K562 (cell line): Measurements from ENCODE around the gene KRTAP9-7. TPM values are rescaled to one million over a fixed set of nuclear protein-coding genes. Genes with fewer than 3 reads are reported as not detected.
"Not testable (repeated sequence)": the region's sequence is repeated elsewhere in the genome, so short reads cannot be mapped to it uniquely, and the experiment has no call there.

Experiments
- ATAC-seq: fragments of 200-7000 bp; cut with Tn5 transposase; 3 replicates; pipeline ENCODE4 v1.9.1; 2020; ENCODE audit warnings: moderate library complexity
- BruUV-seq: library from RNA; stranded (reverse); fragments of 400-500 nt; replicated peaks from 2 replicates; lab custom pipeline; 2021; lab: Mats Ljungman, UMichigan
- CTCF ChIA-PET: fragments of 300-600 bp; formaldehyde crosslinking; extraction: SDS; loops from one replicate; lab custom pipeline; 2021; ENCODE audit warnings: low intra/inter-chr PET ratio; lab: Yijun Ruan, JAX
- POLR2A ChIA-PET: fragments of 300-600, 350-650 bp; sonication (Branson Sonifier 250); formaldehyde crosslinking; extraction: SDS; loops from one replicate; lab custom pipeline; 2021; ENCODE audit warnings: antibody characterized with exemption, inconsistent platforms; lab: Yijun Ruan, JAX
- DNase-seq, 4 experiments: peaks; one replicate each; pipeline versions ENCODE4 v3.0.0 to v3.0.0-alpha.2; 2011 to 2018; ENCODE audit warnings: low spot score in 3 of 4, mixed read lengths in 3 of 4; ENCODE audit errors: extremely low read depth in 1 of 4
- FAIRE-seq: peaks from 2 replicates; lab custom pipeline; 2011; peaks lifted over from hg19 to GRCh38; lab: Jason Lieb, UNC
- H2AFZ ChIP-seq: 2 replicates; pipeline ENCODE4 v1.6.0; 2011; ENCODE audit warnings: low read depth, low read length, control low read depth, inconsistent platforms
- H3K27ac ChIP-seq: fragments of 200-600 bp; 3 replicates; pipeline ENCODE4 v1.8.0; 2011; ENCODE audit warnings: low read depth, mild to moderate bottlenecking, control low read depth, inconsistent platforms, low read length, moderate library complexity, mixed read lengths; ENCODE audit errors: extremely low read depth
- H3K27me3 ChIP-seq, 2 experiments: fragments of 300-600 bp in 1 of 2; 2 replicates in 1 of 2; 3 replicates in 1 of 2; pipeline versions ENCODE4 v1.6.0 to v1.8.0; 2011; ENCODE audit warnings: inconsistent platforms in 2 of 2, low read length in 2 of 2, mild to moderate bottlenecking in 1 of 2, mixed read lengths in 1 of 2, moderate library complexity in 1 of 2; ENCODE audit not compliant: control insufficient read depth in 2 of 2, insufficient read depth in 2 of 2
- H3K36me3 ChIP-seq: fragments of 300-600 bp; 3 replicates; pipeline ENCODE4 v1.8.0; 2011; ENCODE audit warnings: mild to moderate bottlenecking, low read length, inconsistent platforms; ENCODE audit not compliant: control insufficient read depth, insufficient read depth
- H3K4me1 ChIP-seq, 2 experiments: fragments of 200-600 bp in 1 of 2; replicated peaks in 1 of 2; 2 replicates in 1 of 2; 3 replicates in 1 of 2; pipeline versions ENCODE4 v1.5.1 to v1.8.0; 2011; ENCODE audit warnings: inconsistent platforms in 2 of 2, low read length in 2 of 2, mild to moderate bottlenecking in 1 of 2, mixed read lengths in 1 of 2, moderate library complexity in 1 of 2; ENCODE audit not compliant: control insufficient read depth in 2 of 2, insufficient read depth in 2 of 2
- H3K4me2 ChIP-seq: 2 replicates; pipeline ENCODE4 v1.6.1; 2011; ENCODE audit warnings: low read length, control low read depth, inconsistent platforms, mixed read lengths; ENCODE audit not compliant: insufficient read depth
- H3K4me3 ChIP-seq: fragments of 200-600 bp; sonication (generic), shearing (Covaris generic); 2 replicates; pipeline ENCODE4 v1.5.1; 2016; ENCODE audit warnings: control low read depth, inconsistent platforms
- H3K79me2 ChIP-seq: fragments of 200-600 bp; 3 replicates; pipeline ENCODE4 v1.8.0; 2011; ENCODE audit warnings: low read length, inconsistent platforms; ENCODE audit not compliant: control insufficient read depth, insufficient read depth
- H3K9ac ChIP-seq, 2 experiments: 2 replicates each; pipeline versions ENCODE4 v1.6.0 to v1.6.1; 2011; ENCODE audit warnings: low read depth in 2 of 2, low read length in 2 of 2, control low read depth in 1 of 2, inconsistent platforms in 1 of 2, mild to moderate bottlenecking in 1 of 2, mixed read lengths in 1 of 2; ENCODE audit not compliant: insufficient read depth in 1 of 2
- H3K9me1 ChIP-seq: one replicate; pipeline ENCODE4 v1.6.0; 2011; ENCODE audit warnings: inconsistent platforms, mild to moderate bottlenecking, low read length, moderate library complexity; ENCODE audit not compliant: control insufficient read depth, insufficient read depth
- H3K9me3 ChIP-seq: replicated peaks from 2 replicates; pipeline ENCODE4 v1.5.1; 2011; ENCODE audit warnings: low read depth, low read length, inconsistent platforms; ENCODE audit not compliant: control insufficient read depth, insufficient read depth
- H4K20me1 ChIP-seq: replicated peaks from 2 replicates; pipeline ENCODE4 v1.6.1; 2011; ENCODE audit warnings: low read length, inconsistent platforms, mixed read lengths; ENCODE audit not compliant: control insufficient read depth, insufficient read depth
- ZNF512 ChIP-seq: IDR thresholded peaks from 2 replicates; pipeline ENCODE4 v1.6.1; 2016; ENCODE audit warnings: missing genetic modification characterization, missing compliant biosample characterization
- WGBS: fragments of 100-300 bp; shearing (Covaris generic); methylation state at CpG from one replicate; pipeline ENCODE4 v1.1.6; 2016; ENCODE audit warnings: low coverage, mixed read lengths; ENCODE audit not compliant: insufficient coverage; ENCODE audit errors: missing lambda C conversion rate; 5-methylcytosine and 5-hydroxymethylcytosine counted together
- in situ Hi-C: fragments of 300-500 bp; cut with MboI; formaldehyde crosslinking; loops from 4 replicates; pipeline ENCODE4 v1.15.0; 2018; ENCODE audit warnings: inconsistent platforms, mixed read lengths
- intact Hi-C: fragments of 100-400 bp; cut with micrococcal nuclease; formaldehyde crosslinking; loops from 2 replicates; pipeline ENCODE4 v1.14.2; 2022
- polyA plus RNA-seq, 8 experiments: library from polyadenylated mRNA; depleted of rRNA in 4 of 8; stranded (reverse) in 5 of 8; unstranded in 3 of 8; fragments of >200 nt; fragmentation: Nextera tagmentation in 2 of 8; fragmentation: Illumina TruSeq in 1 of 8; extraction: Ambion mirVana in 2 of 8; extraction: Trizol in 1 of 8; gene quantifications; 2 replicates each; pipeline versions ENCODE4 v1.2.1 to v1.2.3, GENCODE V29; 2011 to 2014; ENCODE audit warnings: inconsistent platforms in 1 of 8, missing spikeins in 1 of 8
- total RNA-seq, 7 experiments: library from RNA; depleted of rRNA in 6 of 7; stranded (reverse); fragments of >200 nt in 6 of 7; fragmentation: Illumina TruSeq in 2 of 7; extraction: Trizol in 2 of 7; gene quantifications; 2 replicates each; pipeline versions ENCODE4 v1.2.1 to v1.2.3, GENCODE V29; 2011 to 2021; ENCODE audit warnings: low replicate concordance in 1 of 7

Gene KRTAP9-7
- total and polyA plus RNA-seq, 9 of the 15 experiments (the other 6 are each of a cell fraction or from before 2014, with no cell fraction given): not detected

GRCh38 chr17:41246995-41247787 is 28.3 kb upstream of the KRTAP9-7 start:
- in situ Hi-C loops, CTCF ChIA-PET, H3K4me3 ChIP-seq, H3K4me2 ChIP-seq, BruUV-seq, H3K9me1 ChIP-seq, H3K79me2 ChIP-seq, H3K9me3 ChIP-seq, FAIRE-seq, H4K20me1 ChIP-seq, DNase-seq, intact Hi-C loops, ATAC-seq, POLR2A ChIA-PET, H3K27me3 ChIP-seq, H3K36me3 ChIP-seq, H2AFZ ChIP-seq, H3K9ac ChIP-seq, H3K4me1 ChIP-seq, H3K27ac ChIP-seq: not testable (repeated sequence)
- TF ChIP-seq ZNF512 (tag): peak; percentile 82
- 0% methylated on average over 2 of the region's 2 CpGs for WGBS

- intact Hi-C loops, FAIRE-seq, DNase-seq: not testable (repeated sequence)
Observed at GRCh38 chr17:41249637-41250240, 25.8 kb upstream of the KRTAP9-7 start, which contains the start of gene KRTAP9-4. KRTAP9-4 (plus strand) TSS chr17:41249687; CDS start chr17:41249721, 34 bp downstream.

More at GRCh38 chr17:41249637-41250240, 25.8 kb upstream of the KRTAP9-7 start, which contains the start of gene KRTAP9-4:
- H3K9me1 ChIP-seq, H3K4me2 ChIP-seq, H3K4me1 ChIP-seq, H3K79me2 ChIP-seq, H4K20me1 ChIP-seq, H3K9me3 ChIP-seq, H3K36me3 ChIP-seq, in situ Hi-C loops, BruUV-seq, POLR2A ChIA-PET, H2AFZ ChIP-seq, H3K9ac ChIP-seq, CTCF ChIA-PET, ATAC-seq, H3K4me3 ChIP-seq, H3K27ac ChIP-seq, H3K27me3 ChIP-seq: not testable (repeated sequence)
- WGBS: 0% methylated on average over 2 of the region's 2 CpGs
